HG03571 (cell line): Measurements from ENCODE around the gene THOC5.

Experiments used
- ATAC-seq: cut with Tn5 transposase; IDR thresholded peaks from one replicate; pipeline ENCODE4 v1.9.1; 2021; ENCODE audit not compliant: unreplicated experiment

The THOC5 gene

DNA sequence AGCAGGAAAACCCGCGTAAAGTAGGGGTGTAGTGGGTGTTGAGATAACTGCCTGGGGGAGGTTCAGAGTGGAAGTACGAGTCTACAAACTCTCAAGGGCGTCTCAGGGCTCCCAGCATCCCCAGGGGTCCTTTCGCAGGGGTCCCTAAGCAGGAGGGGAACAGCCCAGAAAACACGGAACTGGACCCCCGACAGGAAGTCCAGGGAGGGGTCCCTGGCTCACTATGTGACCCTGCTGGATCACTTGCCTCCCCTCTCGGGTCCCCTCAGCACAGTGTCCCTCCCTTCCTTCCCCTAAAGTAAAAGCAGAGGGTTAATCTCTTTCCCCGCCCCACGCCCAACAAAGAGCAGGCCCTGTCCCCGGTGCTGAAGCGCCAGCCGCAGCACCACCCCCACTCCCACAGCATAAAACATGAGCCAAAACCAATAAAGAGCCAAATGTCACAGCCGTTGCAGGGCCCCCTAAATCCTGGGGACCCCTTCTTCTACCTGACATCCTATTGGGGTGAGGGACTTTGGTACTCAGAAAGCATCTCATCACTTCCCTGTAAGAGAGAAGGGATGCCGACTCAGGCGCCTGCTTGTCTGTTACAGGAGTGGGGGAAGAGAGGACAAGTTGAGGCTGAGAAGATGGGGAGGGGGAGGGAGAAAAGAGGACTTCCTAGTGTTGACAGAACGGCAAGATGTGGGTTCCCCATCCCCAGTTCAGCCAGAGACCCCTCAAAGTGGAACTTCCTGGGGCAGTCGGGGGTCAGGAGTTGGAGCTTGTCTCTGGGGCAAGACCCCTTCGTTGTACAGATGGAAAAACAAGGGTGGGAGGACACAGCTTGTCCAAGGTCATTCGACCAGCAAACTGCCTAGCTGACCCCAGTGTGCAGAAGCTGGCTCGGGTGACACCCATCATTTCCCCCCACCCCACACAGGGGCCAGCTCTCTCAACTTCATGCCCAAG, 75.0 kb downstream of the THOC5 start:
- no peak for ATAC-seq

DNA sequence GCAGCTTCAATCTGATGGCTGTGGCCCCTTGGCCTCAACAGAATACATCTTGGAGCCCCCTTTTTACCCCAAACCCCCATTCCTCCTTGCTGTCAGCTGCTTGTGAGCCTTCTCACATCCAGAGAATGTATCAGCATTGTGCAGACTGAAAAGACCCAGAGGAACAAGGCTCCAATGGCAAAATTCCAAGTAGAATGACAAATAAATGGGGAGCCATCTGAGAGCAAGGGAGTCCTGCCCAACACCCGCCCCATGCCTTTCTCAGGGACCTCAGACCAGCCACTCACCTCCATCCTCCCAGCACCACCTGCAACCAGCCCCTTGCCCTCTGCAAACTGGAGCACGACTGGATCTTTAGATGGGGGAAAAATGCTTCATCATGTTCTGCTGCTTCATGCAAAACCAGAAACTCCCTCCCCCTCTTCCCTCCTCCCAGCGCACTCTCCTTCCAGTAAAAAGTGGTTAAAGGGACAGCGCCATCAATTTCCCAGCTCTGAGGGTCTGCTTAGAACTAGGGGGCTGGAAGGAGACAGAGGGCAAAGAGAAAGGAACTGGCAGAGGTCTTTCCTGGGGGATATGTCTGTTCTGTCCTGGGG, 75.7 kb downstream of the THOC5 start:
- no peak for ATAC-seq

DNA sequence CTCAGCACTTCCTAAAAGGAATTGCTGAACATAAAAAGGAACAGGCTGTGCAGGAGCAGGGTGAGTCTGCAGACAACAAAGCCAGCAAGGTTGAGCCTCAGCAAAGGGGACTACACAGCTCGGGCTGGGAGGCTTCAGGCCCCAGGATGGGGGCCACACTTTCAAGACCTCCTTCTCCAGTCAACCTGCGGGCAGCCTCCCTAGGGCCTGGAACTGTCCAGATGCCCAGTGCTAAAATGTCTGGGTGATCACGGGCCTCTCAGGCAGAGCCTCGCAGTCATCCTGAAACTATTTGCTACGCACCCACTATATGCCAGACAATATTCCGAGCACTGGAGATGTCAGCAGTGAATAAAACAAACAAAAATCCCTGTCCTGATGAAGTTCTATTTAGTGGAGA, 77.4 kb downstream of the THOC5 start:
- no peak for ATAC-seq

DNA sequence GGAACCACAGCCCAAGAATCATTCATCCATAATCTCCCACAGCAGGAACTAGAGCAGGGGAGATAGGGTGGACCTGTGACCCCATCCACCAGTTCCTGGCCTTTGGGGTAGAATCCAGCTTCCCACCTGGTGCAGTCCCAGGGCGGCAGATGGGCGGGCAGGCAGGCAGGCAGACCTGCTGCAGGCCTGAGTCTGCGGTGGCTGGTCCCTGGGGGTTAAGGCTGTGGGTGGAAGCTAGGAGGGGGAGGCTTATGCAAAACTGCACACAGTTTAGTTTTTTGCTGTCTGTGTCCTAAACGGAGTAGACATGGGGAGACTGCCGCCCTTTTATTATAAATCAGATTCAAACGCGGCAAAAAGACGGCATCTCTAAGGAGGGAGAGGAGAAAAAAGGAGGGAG, 78.0 kb downstream of the THOC5 start:
- ATAC-seq: no peak

DNA sequence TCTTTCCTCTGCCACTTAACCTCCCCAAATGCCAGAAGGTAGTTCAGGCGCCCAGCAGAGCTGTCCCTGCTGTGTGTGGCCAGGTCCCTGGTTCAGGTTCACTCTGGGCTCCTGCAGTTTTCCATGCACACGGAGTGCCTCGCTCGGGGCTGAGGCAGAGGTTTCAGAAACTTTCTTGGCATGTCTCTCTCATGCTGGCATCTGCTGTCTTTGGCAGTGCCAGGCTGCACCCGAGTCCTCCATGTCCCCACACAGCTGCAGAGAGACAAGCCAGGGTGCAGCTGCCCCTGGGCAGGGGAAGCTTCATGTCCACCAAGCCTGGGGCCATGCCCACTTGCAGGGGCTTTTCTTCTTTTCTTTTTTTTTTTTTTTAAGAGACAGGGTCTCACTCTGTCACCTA, 80.6 kb downstream of the THOC5 start:
- ATAC-seq: no peak

DNA sequence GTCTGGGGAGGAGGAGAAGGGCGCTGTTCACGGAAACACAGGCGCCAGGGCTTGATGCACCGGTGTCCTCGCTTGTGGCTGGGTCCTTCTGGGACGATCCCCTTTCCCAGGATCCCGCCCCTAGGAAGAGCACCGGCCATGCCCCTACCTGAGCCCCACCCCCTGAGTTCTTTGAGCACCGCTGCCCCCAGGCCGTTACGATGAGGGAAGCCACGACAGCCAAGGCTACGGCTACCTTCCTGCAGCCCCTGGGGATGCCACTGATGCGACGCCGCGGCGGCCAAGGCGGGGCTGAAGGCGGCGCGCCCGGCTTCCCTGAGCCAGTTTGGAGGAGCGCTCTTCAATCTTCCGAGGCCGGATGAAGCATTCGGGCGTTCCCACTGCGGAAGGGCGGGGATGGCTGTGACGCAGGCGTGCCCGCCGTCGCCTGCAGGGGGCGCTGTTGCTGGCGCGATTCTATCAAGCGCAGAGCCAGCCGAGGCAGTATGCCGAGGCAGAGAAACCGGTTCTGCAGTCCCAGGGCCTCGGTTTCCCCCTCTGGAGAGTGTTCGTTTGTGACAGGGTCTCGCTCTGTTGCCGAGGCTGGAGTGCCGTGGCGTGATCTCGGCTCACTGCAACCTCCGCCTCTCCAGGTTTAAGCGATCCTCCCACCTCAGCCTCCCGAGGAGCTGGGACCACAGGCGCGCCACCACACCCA, 83.2 kb downstream of the THOC5 start:
- ATAC-seq: no peak

DNA sequence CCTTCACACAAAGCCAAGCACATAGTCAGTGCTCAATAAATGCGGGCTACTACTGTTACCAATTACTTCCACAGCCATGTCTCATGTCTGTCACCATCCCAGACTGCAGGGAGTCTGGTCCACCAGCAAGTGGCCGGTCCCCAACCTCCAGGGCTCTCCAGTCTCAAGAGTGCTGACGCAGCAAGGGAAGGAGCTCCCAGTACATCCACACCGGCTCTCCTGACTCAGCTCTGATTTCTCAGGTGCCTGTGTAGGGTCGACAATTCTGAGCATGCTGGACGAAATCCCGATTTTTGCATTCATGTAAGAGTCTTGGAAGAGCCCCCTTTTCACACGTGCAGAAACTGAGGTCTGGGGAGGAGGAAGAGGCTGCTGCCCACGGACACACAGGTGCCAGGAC, 83.8 kb downstream of the THOC5 start:
- no peak for ATAC-seq

DNA sequence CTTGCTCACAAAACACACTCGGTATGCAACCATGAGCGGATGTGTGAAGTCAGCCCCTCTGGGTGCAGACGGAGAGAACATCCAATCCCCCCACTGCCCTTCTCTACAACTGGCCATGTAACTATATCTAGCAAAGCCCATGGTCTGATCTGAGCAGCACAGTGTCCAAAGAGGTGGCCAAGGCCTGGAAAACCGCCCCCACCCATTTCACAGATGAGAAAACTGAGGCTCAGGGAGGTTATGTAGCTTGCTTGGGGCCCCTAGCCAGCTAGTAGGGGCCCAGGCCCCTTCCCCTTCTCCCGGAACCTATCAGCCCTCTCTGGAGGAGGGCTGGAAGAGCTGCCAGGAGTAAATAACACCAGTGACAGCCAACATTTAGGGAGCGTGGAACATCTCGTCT, 89.0 kb downstream of the THOC5 start:
- no peak for ATAC-seq

DNA sequence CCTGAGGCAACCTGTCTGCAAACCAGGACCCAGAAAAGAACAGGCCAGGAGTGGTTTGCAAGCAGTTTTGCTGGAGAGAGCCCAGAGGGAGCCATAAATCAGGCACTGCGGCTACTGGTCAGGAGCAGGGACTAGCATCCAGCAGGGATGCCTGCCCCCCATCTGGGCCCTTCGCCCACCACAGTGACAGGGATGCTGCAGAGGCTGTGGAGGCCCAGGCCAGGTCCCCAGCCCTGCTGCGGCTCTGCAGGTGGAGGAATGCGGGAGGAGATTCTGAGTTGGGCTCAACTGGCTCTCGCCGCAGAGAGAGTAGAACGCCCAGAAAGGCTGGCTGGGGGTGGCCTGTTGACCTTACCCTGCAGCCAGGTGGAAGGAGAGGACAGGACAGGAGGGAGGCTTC, 89.9 kb downstream of the THOC5 start:
- no peak for ATAC-seq

DNA sequence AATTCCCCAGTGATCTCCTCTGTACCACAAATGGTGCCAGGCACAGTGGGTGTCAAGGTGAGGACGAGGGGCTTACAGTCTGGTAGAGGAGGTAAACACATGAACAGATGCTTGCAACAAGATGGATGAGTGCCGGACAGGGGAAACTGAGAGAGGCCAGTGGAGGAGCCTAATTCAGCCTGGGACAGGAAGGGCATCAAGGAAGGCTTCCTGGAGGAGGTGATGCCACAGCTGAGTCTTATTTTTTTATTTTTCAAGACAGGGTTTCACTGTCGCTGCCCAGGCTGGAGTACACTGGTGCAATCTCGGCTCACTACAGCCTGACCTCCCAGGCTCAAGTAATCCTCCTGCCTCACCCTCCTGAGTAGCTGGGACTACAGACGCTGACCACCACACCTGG, 92.3 kb downstream of the THOC5 start:
- no peak for ATAC-seq

DNA sequence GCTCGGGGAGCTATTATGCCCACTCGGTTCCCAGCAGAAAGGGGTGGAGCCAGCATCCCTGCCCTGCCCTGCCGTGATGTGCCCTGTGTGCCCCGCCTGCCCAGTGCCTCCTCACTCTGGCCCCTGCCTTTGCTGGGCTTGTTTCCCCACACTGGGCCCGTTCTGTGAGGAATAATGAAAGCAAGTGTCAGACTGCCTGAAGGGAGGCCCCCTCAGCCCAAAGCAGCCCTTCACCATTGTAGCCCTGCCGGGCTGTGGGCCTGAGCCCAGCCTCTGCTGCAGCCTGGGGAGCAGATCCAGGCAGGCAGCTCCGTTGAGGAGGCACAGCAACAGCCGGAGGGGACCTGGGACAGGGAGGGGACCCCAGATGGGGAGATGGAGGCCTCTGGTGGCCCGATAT, 93.8 kb downstream of the THOC5 start:
- no peak for ATAC-seq

DNA sequence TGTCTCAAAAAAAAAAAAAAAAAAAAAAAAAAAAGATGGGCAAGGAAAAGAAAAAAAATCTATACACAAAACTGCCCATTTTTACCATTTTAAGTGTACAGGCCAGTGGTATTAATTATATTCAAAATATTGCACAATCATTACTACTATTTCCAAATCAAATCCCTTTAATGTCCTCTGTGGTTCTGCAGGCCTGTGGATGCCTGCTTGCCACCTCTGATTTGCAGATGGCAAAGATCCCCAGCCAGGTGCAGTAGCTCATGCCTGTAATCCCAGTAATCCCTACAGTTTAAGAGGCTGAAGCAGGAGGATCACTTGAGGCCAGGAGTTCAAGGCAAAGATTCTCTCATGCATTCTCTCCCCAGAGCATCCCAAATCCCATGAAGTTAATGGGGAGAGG, 95.0 kb downstream of the THOC5 start:
- ATAC-seq: no peak

DNA sequence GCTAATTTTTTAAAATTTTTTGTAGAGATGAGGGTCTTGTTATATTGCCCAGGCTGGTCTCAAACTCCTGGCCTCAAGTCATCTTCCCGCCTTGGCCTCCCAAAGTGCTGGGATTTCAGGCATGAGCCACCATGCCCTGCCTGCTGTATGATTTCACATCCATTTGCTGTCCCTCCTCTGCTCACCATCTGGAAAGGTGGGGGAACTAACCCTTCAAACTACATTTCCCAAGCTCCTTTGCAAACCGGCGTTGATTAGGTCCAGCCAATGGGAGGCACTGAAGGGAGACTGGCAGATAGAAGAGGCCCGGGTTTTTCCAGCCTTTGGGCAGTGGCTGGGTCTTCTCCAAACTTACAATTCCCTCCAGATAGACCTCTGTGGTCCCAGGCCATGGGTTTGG, 95.8 kb downstream of the THOC5 start:
- no peak for ATAC-seq

DNA sequence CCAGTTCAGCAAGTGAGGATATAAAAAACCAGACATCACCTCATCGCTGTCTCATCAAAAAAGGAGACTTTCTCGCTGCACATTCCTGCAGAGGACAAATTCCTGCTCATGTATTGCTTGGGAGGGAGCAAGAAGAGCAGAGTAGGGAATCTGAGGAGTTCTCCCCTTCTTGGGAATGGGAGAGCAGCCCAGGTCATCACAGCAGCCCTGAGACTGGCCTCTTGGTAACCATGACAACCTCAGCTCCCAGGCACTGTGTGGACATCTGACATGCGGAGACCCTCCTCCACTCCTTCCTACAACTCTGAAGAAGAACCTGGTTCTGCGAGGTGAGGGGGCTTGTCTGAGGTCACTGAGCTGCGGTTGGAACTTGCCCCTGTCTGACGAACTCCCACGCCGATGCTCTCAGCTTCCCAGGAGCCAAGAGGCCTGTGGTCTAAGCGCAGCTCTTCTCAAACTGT, 97.3 kb downstream of the THOC5 start:
- ATAC-seq: no peak
